ENCODE measurements around the gene SUN1. TPM values are rescaled to one million over a fixed set of nuclear protein-coding genes. Genes with fewer than 3 reads are reported as not detected.

The SUN1 gene
- total and polyA plus RNA-seq, 4 donors, result 24.8 to 162 (median 40.1) TPM

- TF ChIP-seq TAF1 (conservative IDR thresholded peaks at IDR 0.05) (no peak), ZBTB33 (IDR thresholded peaks at IDR 0.05) (no peak), REST (IDR thresholded peaks at IDR 0.05) (no peak), GABPA (IDR thresholded peaks at IDR 0.05 in 1 of 2, conservative IDR thresholded peaks at IDR 0.05 in 1 of 2) (no peak), NR2F2 (IDR thresholded peaks at IDR 0.05) (no peak), RXRA (IDR thresholded peaks at IDR 0.05) (peak; percentile 37 to 72), FOXA2 (IDR thresholded peaks at IDR 0.05) (peak; percentile 19), ATF3 (IDR thresholded peaks at IDR 0.05) (no peak), HNF4A (conservative IDR thresholded peaks at IDR 0.05) (peak in 1 of 2 donors; percentile 28), MAX (IDR thresholded peaks at IDR 0.05) (no peak), EGR1 (IDR thresholded peaks at IDR 0.05; ENCODE audit: low read depth in 2 of 2) (no peak), CTCF (IDR thresholded peaks at IDR 0.05; ENCODE audit: low read depth, low read length, missing input control) (peak; percentile 21), RAD21 (IDR thresholded peaks at IDR 0.05) (peak; percentile 62 to 74), HNF4G (IDR thresholded peaks at IDR 0.05) (no peak), SP1 (IDR thresholded peaks at IDR 0.05) (no peak), YY1 (IDR thresholded peaks at IDR 0.05) (no peak), FOXA1 (IDR thresholded peaks at IDR 0.05) (no peak), JUND (IDR thresholded peaks at IDR 0.05) (no peak)
- 26% methylated on average over 11 of the region's 11 CpGs for WGBS
- no peak for DNase-seq (ENCODE audit: low spot score)
- Histone ChIP-seq H3K9ac (ENCODE audit: low read depth in 1 of 2, low read length in 2 of 2) (peak overlapping the region in 1 of 2 donors; percentile 12), H3K4me3 (ENCODE audit: low read depth in 1 of 3, low read length in 3 of 3) (no peak overlapping the region), H3K9me3 (ENCODE audit: control insufficient read depth in 4 of 4, low read length in 3 of 4) (no peaks in the 10 kb centered on the region), H3K27me3 (ENCODE audit: control insufficient read depth in 4 of 4, insufficient read depth in 4 of 4, low read length in 3 of 4) (no peaks in the 10 kb centered on the region), H3K36me3 (ENCODE audit: control insufficient read depth in 4 of 4, insufficient read depth in 3 of 4, low read depth in 1 of 4, low read length in 3 of 4) (no peaks in the 10 kb centered on the region), H3K27ac (ENCODE audit: low read depth in 1 of 2, low read length in 2 of 2) (peak overlapping the region; percentile 30 to 72), H3K4me1 (ENCODE audit: control insufficient read depth in 4 of 4, insufficient read depth in 4 of 4, low read length in 3 of 4) (peaks cover 4 to 64% (median 41%) of the 10 kb centered on the region in 4 donors)
Measured at GRCh38 chr7:821688-822087, 10.6 kb upstream of the SUN1 start.
